GM18873 (cell line): ENCODE measurements around the gene FAM53B.

Experiments
- ATAC-seq: cut with Tn5 transposase; IDR thresholded peaks from one replicate; pipeline ENCODE4 v1.9.1; 2021; ENCODE audit warnings: mild to moderate bottlenecking, moderate library complexity, moderate number of reproducible peaks; ENCODE audit not compliant: unreplicated experiment, low FRiP score

The FAM53B gene

DNA sequence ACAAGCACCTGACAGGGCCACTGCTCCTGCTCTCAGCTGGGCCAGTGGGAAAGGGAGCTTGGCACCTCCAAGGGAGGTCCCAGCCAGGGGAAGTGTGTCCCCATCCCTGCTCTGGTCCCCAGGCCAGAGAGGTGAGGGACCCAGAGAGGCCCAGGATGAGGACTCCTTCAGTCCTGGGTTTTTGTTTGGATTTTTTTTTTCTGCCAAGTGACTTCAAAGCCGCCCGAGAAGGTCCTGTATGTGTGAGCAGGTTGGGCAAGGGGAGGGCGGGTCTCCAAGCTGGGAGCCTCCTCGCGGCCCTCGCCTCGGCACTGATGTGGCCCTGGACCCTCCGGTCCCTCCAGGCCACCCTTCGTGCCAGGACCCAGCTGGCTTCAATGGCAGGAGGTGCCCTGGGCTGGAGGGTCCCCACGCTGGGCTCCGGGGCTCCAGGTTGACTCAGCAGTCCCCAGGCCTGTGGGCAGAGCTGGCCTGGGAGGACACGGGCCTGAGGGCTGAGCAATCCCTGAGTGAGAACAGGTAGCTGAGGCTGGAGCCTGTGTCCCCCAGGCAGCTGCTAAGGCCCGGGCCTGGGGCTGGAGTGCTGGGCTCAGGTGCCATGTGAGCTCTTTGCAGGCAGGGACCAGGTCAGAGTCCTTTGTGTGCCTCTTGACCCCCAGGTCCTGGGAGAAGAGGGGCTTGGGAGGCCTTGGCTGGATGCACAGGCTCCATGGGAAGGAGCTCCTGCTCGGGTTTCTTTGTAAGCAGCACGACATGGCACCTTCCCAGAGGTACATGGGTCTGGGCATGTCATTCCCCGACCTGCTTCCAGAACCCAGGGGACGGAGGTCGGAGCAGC is 140.6 kb downstream of the FAM53B start:
- ATAC-seq, result no peak

DNA sequence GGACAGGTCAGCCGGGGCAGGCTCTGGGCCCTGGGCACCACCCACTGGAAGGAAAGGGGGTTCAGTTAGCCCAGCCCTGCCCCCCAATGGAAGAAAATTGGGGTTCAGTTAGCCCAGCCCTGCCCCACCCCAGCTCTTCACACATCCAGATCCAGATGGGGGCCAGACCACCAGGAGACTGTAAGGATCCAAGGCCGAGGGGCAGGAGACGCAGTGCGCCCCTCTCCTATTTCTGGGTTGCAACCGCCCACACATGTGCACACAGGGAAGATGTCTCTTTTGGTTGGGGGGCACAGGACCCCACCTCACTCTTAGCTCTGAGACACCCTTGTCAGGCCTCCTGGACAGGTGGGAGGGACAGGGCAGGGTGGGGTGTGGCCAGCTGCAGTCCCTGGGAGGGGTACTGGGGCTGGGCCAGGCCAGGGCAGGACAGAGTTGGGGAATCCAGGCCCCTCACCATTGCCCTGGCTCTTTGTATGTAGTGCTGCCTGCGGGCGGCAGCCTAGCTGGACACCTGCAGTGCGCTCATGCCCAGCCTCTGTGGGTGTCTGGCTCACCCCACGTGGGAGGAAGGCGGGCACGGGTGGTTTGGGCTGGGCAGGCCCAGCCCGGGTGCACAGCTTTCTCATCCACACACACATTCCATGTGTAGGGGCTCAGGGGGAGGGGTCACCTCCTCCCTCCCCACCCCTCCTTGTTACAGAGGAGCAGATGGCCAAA is 141.4 kb downstream of the FAM53B start:
- ATAC-seq, result no peak

DNA sequence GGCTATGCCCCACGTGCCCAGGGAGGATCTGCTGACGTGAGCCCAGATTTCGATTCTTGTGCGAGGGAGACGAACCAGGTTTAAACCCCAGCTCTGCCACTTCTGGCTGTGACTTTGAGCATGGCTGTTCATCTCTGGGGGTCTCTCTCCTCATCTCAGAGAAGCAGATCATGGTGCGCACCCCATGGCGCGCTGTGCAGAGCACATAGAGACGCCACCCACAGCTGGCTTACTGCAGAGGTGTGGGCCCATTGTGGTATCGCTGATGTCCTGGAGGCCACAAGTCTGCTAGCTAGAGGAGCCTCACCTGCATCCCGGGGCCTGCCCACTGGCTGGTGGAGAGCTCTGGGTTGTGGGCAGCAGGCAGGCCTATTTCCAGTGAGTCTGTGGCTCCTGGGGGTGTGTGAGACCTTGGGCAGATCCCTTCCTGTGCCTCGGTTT is 142.0 kb downstream of the FAM53B start:
- ATAC-seq, result no peak

DNA sequence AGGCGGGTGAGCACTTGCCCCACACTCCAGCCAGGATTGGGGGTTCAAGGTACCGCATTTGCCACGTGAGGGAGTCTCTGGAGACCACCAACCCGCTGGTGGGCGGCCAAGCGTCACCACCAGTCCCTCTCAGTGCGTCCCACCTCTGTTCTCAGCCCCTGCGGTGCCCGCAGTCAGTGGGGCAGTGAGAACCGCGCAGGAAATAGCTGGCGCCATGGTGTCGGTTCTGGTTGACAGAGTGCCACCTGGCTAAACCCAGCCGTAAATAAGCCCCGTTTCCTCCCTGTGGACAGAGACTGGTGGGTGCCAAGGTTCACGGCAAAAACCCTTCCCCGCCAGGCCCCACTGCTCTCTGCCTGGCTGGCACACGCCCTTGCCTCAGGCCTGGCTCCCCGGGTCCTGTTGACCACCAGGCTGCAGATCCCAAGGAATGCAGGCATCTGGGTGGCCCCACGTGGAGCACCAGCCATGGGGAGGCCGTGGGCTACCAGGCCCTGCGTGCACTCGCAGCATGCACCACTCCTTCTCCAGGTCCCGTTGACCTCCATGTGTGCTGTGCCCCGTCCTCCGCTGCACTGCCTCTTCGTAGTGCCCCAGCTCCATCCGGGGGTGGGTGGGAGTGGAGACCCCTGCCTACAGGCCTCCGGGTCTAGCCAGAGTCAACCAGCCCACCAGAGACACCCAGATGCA is 142.6 kb downstream of the FAM53B start:
- no peak for ATAC-seq

DNA sequence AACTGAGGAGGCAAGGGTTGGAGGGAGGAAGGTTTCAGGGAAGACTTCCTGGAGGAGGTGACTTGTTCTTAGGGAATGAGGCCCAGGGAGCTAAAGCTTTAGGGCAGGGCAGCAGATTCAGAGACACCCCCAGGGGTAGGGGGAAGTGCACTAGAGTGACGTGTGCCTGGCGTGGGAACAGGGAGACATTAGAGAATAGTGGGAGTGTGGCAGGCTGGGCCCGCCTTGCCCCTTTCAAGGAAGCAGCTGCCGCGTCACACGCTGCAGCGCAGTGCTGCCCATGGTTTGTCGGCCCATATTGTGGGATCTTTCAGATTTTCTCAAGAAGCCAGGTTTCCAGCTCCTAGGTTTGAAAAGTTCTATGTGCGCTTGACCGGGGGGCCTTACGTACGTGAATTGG is 143.2 kb downstream of the FAM53B start:
- no peak for ATAC-seq

DNA sequence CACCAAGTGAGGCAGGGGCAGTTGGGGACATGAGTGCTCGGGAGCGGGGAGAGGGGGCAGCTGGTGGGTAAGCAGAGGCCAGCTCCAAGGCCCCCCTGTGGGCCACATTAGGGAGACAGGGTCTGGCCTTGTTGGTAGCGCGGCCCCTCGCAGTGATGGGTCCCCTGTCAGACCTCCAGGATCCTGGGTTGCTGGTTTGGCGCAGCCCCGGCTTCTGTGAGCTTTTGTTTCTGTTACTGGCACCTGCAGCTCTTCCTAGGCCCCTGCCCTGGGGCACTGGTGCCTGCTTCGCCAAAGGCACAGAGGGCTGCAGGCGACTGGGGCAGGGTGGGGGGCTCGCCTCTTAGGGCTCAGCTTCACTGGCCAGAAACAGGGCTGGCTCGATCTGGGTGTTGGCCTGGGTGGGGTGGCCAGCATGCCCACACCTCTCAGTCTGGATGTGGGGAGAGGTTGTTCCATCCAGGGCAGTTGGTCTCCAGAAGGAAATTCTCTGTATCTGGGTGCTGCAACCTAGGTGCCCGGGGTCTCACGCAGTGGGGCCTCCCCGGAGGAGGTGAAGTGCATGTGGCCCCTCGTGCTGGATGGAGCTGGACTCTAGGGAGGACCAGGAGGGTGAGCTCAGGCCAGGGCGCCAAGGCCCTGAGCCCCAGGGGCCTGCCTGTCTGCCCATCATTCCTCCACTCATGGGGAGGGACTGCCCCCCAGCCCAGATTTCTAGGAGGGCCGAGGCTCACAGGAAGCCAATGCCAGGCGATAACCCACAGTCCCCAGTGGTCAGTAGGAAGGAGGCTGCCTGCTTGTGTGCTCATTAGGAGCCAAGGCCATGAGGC is 143.9 kb downstream of the FAM53B start:
- no peak for ATAC-seq

DNA sequence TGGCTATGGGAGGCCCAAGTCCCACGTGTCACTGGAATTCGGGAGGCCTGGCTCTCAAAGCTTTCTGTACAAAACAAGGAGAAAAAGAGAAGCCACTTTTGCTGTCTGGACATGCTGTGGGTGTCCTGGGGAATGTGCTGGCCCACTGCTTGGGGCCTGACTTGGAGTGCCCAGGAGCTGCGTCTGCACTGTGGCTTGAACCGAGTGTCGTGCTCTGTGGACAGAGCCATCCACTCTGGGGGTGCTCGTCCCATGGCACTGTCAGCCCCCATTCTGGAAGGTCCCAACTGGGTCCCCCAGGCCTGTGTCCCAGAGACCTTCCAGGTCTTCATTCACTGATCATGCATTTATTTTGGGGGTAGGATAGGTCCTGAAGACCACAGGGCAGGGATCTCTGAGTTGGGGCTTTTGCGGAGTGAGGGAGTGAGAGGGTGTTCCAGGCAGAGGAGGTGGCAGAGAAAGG is 144.6 kb downstream of the FAM53B start:
- ATAC-seq, result no peak

DNA sequence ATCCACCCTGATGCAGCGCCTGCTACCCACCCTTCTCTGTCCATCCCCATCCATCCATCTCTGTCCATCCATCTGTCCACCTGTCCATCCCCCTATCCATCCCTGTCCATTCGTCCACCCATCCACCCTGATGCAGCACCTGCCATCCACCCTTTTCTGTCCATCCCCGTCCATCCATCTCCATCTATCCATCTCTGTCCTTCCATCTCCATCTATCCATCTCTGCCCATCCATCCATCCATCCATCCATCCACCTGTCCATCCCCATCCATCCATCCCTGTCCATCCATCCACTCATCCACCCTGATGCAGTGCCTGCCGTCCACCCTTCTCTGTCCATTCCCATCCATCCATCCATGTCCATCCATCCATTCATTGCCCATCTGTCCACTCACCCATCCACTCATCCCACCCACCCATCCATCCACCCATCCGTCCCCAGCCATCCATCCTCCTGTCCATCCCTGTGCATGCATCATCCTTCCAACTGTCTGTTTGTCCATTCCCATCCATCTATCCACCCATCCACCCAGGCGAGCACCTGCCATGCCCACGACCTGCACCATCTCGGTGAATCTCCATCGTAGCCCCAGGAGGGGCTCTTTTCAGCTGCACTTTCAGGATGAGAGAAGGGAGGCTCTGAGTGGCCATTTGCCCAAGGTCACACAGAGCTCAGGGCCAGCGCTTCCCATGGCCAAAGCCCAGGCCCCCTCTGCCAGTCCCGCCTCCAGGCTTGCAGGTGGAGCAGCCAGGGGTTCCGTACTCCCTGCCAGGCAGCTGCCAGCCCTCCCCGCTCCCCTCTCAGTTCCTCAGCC is 145.2 kb downstream of the FAM53B start:
- ATAC-seq, result no peak

DNA sequence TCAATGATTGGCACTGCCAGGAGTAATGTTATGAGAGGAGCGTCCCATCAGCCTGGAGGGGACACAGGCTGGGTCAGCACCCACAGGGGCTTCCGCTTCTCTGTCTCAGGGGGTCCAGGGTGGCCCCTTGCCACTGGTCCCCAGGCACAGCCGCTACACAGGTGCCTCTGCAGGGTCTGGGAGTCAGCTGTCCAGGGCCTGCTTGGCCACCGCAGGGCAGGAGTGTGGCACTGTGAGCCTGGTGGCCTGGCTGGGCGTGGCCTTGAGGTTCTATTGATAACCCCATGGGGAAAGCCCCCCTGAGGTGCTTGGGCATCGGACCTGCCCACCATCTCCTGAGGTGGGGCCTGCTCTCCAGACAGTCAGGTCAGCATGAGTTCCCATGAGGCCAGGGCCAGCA is 146.0 kb downstream of the FAM53B start:
- no peak for ATAC-seq

DNA sequence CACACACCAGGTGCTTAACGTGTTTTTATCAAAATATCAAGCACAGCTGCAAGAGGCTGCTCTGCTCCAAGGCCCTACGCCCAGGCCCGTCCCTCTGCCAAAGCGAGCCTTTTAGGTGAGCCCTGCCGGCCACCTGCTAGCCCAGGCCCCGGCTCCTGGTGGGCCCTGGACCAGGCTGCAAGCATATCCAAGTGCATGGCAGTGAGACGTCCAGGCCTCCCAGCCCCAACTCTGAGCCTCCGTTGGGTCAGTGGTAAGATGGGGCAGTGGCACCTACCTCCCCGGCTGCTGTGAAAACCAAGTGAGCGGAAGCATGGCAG is 146.4 kb downstream of the FAM53B start:
- no peak for ATAC-seq

DNA sequence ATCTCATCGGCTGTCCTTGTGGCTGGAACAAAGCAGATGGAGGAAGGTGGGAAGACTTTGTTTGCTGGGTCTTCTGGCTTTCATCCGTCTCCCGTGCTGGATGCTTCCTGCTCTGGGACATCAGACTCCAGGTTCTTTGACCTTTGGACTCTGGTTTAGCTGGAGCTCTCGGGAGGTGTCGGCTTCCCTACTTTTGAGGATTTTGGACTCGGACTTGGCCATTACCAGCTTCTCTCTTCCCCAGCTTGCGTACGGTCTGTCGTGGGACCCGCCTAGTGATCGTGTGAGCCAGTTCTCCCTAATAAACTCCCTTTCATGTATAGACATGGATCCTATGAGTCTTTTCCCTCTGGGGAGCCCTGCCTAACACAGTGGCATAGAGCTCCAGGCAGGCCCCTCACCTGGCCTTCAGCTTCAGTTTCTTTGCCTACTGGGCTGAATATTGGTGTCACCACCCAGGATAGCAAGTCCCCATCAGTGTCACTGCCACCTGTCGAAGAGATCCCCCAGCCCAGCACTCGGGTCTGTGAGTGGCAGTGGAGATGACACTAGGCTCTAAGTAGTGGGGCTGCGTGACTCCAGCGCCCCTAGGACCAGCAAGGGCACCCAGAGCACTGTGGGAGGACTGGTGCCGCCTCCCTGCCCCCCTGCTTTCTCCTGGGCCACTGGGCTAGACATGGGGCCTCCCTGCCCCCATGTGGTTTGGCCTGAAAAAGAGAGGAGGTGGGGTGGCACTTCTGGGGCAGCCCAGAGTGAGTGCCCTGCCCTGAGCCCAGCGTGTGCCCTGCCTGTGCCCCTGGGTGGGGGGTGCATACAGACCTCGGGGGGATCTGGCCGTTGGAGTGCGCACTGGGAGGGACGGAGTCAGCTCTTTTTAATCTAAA is 147.0 kb downstream of the FAM53B start:
- ATAC-seq, result no peak

DNA sequence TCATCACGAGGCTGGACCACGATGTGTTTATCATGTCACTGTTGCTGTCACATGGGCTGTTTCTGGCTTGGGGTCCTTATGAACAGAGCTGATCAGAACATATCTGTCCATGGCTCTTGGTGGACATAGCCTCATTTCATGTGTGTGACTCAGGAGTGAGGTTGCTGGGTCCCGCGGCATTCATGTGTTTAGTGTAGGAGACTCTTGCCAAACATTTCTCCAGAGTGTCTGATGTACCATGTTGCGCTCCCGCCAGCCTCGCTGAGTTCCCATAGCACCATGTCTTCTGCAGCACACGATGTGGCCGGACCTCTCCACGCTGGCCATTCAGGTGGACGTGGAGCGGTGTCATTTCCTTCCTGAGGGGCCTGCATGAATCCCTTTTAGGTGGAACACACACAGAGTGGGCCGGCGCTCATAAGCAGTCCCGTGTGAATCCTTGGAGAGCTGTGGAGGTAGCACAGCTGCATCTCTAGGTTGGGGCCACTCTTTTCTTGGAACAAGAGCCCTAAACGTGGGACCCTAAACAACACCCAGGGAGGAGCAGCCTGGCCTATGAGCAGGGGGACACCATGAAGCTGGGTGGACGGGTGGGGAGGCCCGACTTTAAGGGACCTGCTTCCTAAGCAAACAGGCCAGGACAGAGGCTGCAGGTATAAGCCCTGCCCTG is 147.9 kb downstream of the FAM53B start:
- ATAC-seq, result no peak

DNA sequence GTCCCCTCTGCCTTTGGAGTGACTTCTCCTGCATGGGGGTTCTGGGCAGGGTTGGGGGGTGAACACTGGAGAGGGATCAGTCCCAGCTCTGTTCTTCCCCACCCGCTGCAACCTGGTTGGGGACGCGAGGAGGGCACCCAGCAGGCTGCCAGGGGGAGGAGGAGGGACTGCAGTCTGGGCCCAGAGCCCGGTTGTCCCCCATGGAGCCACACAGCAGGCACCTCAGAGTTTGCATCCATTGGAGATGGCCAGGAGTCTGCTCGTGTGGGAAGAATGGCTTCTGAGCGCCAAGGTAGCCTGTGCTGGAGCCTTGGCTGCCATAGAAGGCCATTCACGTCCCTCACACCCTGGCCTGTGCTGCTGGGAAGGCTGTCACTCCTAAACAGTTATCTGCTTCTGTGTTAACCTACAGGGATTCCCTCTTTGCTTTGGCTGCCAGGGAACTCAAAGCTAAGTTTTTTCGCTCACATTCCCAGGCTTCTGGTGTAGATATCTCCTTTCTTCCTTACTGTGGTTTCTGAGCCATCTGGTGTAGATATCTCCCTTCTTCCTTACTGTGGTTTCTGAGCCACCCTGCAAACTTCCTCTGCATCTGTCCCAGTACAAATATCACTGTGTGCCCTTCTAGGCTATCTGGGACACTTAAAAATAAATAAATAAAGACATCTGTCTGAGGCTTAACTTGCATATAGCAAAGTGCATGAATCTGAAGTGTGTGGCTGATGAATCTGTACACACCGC is 148.9 kb downstream of the FAM53B start:
- no peak for ATAC-seq

DNA sequence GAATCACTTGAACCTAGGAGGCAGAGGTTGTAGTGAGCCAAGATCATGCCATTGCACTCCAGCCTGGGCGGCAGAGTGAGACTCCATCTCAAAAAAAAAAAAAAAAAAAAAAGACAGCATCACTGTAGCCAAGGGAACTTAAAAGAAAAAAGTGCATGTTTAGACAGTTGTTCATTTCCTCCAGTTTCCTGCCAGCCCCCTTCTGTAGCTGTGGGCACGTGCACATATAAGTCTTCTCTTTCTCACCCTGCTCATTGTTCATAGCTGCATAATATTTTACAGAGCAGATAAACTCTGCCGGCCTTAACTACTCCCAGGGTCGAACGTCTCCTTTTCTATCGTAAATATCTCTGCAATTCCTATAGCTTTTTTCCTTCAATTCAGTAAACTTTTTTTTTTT is 149.9 kb downstream of the FAM53B start:
- no peak for ATAC-seq

DNA sequence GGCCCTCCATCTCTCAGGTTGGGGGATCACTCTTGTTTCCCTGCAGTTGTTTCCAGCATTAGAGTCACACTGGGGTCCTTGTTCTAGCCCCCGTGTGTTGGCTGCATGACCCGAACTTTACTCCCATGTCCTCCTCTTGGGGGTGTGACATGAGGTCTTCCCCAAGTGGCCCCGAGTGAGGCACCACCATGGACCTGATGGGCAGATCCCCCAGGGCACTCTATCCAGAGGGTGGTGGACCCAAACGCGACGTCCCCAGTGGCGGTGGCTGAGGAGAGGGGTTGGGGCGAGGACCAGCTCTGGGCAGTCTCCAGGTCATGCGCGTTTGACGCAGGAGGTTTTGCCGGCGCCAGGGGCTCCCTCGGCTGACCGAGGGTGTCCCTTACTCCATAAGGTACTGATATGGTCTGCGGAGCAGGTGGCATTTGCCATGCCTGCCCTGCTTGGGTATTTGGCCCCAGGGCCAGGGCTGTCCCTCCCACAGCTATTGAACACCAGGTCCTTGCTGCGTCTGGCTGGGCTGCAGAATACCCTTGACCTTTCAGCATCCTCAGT is 150.7 kb downstream of the FAM53B start:
- ATAC-seq, result no peak

DNA sequence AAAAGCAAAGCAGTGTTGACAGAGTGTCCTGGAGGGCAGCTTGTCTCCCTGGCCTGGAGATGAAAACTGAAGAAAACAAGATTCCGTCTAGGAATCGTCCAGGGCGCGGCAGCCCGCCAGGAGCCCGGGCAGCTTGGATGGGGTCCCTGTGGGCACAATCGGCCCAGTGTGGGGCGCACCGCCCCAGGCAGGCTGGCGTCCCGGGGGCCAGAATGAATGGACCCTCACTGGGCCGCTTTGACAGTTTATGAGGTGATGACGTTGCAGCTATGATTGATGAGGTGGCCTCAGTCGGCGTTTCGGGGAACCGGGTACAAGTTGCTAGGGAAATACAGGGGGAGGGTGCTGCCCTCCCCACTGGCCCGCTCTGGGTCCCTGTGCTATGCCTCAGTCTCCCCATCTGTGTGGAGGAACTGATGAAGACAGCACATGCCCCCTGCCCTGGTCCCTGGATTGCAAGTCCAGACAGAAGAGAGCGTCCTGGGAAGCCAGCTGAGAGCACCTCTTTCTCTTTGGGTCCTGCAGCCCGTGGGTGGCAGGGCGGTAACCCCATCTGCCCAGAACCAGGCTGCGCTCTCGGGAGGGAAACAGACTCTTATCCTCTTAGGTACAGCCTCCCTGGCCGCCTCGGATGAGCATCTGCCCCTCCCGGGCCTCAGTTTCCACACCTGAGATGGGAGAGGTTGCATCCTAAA is 151.3 kb downstream of the FAM53B start:
- no peak for ATAC-seq

DNA sequence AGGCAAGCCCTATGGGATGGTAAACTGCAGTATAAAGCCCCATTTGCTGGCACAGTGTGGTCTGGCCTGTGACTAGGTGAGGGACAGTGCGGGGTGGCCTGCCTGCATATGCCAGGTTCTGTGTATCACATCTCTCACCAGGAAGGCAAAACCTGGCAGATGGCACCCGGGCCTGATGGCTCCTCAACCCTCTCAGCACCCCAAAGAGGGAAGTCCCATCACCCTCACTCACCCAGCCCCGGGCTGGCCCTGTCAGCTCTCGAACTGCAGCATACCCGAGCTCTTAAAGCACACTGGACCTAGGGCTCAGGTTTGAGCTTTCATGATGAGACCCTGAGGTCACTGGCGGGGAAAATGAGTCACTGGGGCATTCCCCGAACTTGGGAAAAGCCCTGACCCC is 152.1 kb downstream of the FAM53B start:
- no peak for ATAC-seq
